AG04449 (cell line): ENCODE data around the gene CISTR.

Experiments used
- CTCF ChIA-PET: fragments of 350-600 bp; formaldehyde crosslinking; extraction: SDS; loops from one replicate; lab custom pipeline; 2021; ENCODE audit warnings: antibody characterized with exemption; lab: Yijun Ruan, JAX
- POLR2A ChIA-PET: fragments of 400-600, 350-600 bp; formaldehyde crosslinking; extraction: SDS; loops from one replicate; lab custom pipeline; 2020; ENCODE audit warnings: antibody characterized with exemption, inconsistent platforms; lab: Yijun Ruan, JAX
- DNase-seq: peaks from one replicate; pipeline ENCODE4 v3.0.0-alpha.2; 2010; ENCODE audit warnings: low read depth, low spot score
- H3K4me3 ChIP-seq: 2 replicates; pipeline ENCODE4 v1.5.1; 2011; ENCODE audit warnings: low read depth, mild to moderate bottlenecking, control low read depth, low read length
- CTCF ChIP-seq: IDR thresholded peaks from one replicate; pipeline ENCODE4 v1.5.1; 2011; ENCODE audit warnings: mild to moderate bottlenecking, moderate library complexity, low read length, control low read depth, inconsistent platforms; ENCODE audit not compliant: insufficient read depth; ENCODE audit errors: missing control alignments

The CISTR gene

DNA sequence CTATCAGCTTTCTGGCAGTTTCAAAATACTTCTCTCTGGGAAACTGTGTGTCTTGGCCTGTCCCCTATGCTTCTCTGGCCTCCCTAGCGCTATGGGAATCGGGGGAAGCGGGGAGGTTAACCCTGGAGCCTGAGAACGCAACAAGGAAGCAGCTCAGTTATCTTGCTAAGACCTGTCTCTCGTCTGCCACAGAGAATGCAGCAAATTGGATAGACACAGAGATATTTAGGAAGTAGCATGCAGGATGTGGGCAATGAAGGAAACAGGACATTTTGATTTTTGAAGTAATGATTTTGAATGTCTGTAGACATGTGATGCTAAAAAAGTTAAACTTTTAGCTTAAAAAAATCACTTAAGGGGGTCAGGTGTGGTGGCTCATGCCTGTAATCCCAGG is 18.0 kb downstream of the CISTR start:
- no peak overlapping the region for H3K4me3 ChIP-seq
- CTCF ChIA-PET, result interaction anchor here (0.7 to 24.8 kb wide), 8 partner anchors 10 to 191 kb away, joined by 3 to 941 read pairs (median 11); partner anchors contain the start of genes ATP5MC2 and CISTR
- DNase-seq, result no peak
- no peak for TF ChIP-seq CTCF
- POLR2A ChIA-PET, result no interaction called here

- no peak for TF ChIP-seq CTCF
- ChIA-PET POLR2A (no interaction called here), CTCF (interaction anchor here (0.7 to 24.8 kb wide), 7 partner anchors 11 to 190 kb away, joined by 3 to 941 read pairs (median 18); partner anchors contain the start of genes ATP5MC2 and CISTR)
- DNase-seq, result no peak
- no peak overlapping the region for H3K4me3 ChIP-seq
Observed at GRCh38 chr12:53733051-53733806, 18.6 kb downstream of the CISTR start.

GRCh38 chr12:53729644-53730043 is 22.1 kb downstream of the CISTR start:
- ChIA-PET CTCF (interaction anchor here (1.9 to 24.8 kb wide), 3 partner anchors 14 to 53 kb away, joined by 7 to 941 read pairs (median 668); partner anchors contain the start of gene ATP5MC2), POLR2A (no interaction called here)
- no peak for TF ChIP-seq CTCF
- H3K4me3 ChIP-seq, result no peak overlapping the region
- DNase-seq, result no peak

- CTCF ChIA-PET, result interaction anchor here (0.6 to 24.8 kb wide), 7 partner anchors 10 to 52 kb away, joined by 3 to 941 read pairs (median 8); partner anchors contain the start of gene ATP5MC2
- POLR2A ChIA-PET, result no interaction called here
- no peak for DNase-seq
- no peak for TF ChIP-seq CTCF
- no peak overlapping the region for H3K4me3 ChIP-seq
Observed at GRCh38 chr12:53728206-53728605, 23.6 kb downstream of the CISTR start.

- TF ChIP-seq CTCF, result no peak
- peak within 1 kb of the TSS; percentile 95 for H3K4me3 ChIP-seq
- ChIA-PET CTCF (interaction anchor here (0.9 to 24.8 kb wide), 6 partner anchors 11 to 30 kb away, joined by 3 to 941 read pairs (median 14); no protein-coding TSS in a partner anchor), POLR2A (no interaction called here)
- peak; percentile 80 for DNase-seq
Observed at GRCh38 chr12:53727310-53728041, 24.3 kb downstream of the CISTR start, which contains the start of gene CALCOCO1. CALCOCO1 (minus strand) TSS chr12:53727452; CDS start chr12:53725242, 2,210 bp downstream.
